ENCODE data around the gene TRA2A.
"Not testable (repeated sequence)": the region's sequence is repeated elsewhere in the genome, so short reads cannot be mapped to it uniquely, and the experiment has no call there.

Gene TRA2A

GRCh38 chr7:23533238-23533604 lies 1.4 kb upstream of the TRA2A start:
- Histone ChIP-seq H4K20me1 (peaks cover 31% of the 10 kb centered on the region), H3K4me3 (no peak overlapping the region), H3K9ac (no peak overlapping the region), H3K9me3 (no peaks in the 10 kb centered on the region), H3K27ac (no peak overlapping the region), H3K27me3 (no peaks in the 10 kb centered on the region), H3K36me3 (peaks cover 9% of the 10 kb centered on the region; the same call in 1 of the 2 replicates), H3K4me2 (peak overlapping the region; percentile 75; the same call in 1 of the 2 replicates), H3K4me1 (peaks cover 33% of the 10 kb centered on the region)
- no peak for TF ChIP-seq Cebpa-rat (IDR thresholded peaks at IDR 0.05)

DNA sequence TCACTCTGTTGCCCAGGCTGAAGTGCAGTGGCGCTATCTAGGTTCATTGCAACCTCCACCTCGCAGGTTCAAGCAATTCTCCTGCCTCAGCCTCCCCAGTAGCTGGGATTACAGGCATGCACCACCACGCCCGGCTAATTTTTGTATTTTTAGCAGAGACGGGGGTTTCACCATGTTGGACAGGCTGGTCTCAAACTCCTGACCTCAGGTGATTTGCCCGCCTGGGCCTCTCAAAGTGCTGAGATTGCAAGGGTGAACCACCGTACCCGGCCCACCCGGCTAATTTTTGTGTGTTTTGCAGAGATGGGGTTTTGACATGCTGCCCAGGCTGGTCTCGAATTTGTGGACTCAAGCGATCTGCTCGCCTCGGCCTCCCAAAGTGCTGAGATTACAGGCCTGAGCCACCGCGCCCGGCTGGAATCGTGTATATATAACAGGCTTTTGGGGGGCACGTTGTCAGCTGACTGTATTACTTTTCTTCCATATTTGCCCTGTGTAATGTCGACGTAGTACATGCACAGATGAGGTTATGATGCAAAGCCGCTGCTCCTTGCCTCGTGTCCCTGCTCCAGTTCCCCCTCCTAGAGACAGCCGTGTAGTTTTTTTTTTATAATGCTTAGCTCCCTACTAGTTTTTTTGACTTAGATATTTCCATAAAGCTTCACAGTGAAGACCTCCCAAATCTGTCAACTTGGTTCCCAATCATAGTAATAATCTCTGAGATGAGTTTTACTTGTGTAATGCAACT lies 883 bp upstream of the TRA2A start:
- TF ChIP-seq Cebpa-rat (IDR thresholded peaks at IDR 0.05): no peak
- Histone ChIP-seq H3K9ac (peak overlapping the region; percentile 99), H3K4me1 (peaks cover 39% of the 10 kb centered on the region), H3K4me2 (peak overlapping the region; percentile 75), H3K27me3 (no peaks in the 10 kb centered on the region), H3K27ac (peak overlapping the region; percentile 99), H3K9me3 (no peaks in the 10 kb centered on the region), H3K4me3 (peak overlapping the region; percentile 88), H3K36me3 (peaks cover 11% of the 10 kb centered on the region; the same call in 1 of the 2 replicates), H4K20me1 (peaks cover 37% of the 10 kb centered on the region)

GRCh38 chr7:23531050-23531793 lies 559 bp downstream of the TRA2A start:
- Histone ChIP-seq H3K9ac (peak overlapping the region; percentile 99), H4K20me1 (peaks cover 51% of the 10 kb centered on the region), H3K27me3 (no peaks in the 10 kb centered on the region), H3K9me3 (no peaks in the 10 kb centered on the region), H3K4me3 (peak overlapping the region; percentile 88), H3K27ac (peak overlapping the region; percentile 99), H3K4me1 (peaks cover 49% of the 10 kb centered on the region), H3K4me2 (peak overlapping the region; percentile 91), H3K36me3 (peaks cover 11% of the 10 kb centered on the region; the same call in 1 of the 2 replicates)
- no peak for TF ChIP-seq Cebpa-rat (IDR thresholded peaks at IDR 0.05)

DNA sequence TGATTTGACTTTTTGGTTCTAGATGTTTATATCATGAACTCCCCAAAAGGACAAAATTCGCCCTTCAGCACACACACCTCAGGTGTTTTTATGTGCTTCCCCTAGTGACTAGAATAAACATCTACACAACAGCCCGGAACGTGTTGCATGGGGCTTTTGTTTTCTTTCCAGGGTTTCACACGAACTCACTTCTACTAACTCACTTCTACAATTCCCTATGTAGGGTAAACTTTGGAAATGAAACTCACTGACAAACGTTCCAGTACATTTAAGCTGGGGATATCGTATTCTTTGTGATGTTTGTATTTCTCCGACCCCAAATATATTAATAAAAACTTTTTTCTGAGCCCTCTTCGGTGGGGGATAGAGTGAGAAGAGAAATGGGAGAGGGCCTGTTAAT lies 1.4 kb downstream of the TRA2A start:
- Histone ChIP-seq H3K27me3 (no peaks in the 10 kb centered on the region), H3K9me3 (no peaks in the 10 kb centered on the region), H3K4me2 (peak overlapping the region; percentile 91), H4K20me1 (peaks cover 59% of the 10 kb centered on the region), H3K4me1 (peaks cover 52% of the 10 kb centered on the region), H3K36me3 (peaks cover 17% of the 10 kb centered on the region), H3K4me3 (peak overlapping the region; percentile 88), H3K9ac (peak overlapping the region; percentile 99), H3K27ac (peak overlapping the region; percentile 99)
- TF ChIP-seq Cebpa-rat (IDR thresholded peaks at IDR 0.05): no peak

DNA sequence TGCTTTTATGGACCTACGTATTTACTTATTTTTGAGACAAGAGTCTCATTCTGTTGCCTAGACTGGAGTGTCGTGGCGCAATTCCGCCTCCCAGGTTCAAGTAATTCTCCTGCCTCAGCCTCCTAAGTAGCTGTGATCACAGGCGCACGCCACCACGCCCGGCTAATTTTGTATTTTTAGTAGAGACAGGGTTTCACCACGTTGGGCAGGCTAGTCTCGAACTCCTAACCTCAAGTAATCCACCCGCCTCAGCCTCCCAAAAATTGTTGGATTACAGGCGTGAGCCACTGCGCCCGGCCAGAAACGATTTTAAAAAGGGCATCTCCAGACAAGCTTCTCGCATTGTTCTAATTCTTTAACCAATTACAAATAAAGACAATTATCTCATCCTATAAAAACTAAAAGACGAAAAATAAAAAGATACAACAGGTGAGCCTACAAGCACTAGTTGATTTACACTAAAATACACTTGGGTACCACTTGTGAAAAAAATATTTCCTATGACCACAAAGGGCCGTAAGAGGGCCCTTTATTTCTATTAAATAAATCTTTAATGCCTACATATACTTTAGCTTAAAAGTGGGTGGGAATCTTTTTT lies 2.4 kb downstream of the TRA2A start:
- Histone ChIP-seq H4K20me1 (peaks cover 70% of the 10 kb centered on the region), H3K4me1 (peaks cover 56% of the 10 kb centered on the region), H3K9me3 (no peaks in the 10 kb centered on the region), H3K36me3 (peaks cover 18% of the 10 kb centered on the region), H3K9ac (peak overlapping the region; percentile 99), H3K27ac (no peak overlapping the region), H3K27me3 (no peaks in the 10 kb centered on the region), H3K4me3 (peak overlapping the region; percentile 88), H3K4me2 (peak overlapping the region; percentile 91)
- no peak for TF ChIP-seq Cebpa-rat (IDR thresholded peaks at IDR 0.05)

DNA sequence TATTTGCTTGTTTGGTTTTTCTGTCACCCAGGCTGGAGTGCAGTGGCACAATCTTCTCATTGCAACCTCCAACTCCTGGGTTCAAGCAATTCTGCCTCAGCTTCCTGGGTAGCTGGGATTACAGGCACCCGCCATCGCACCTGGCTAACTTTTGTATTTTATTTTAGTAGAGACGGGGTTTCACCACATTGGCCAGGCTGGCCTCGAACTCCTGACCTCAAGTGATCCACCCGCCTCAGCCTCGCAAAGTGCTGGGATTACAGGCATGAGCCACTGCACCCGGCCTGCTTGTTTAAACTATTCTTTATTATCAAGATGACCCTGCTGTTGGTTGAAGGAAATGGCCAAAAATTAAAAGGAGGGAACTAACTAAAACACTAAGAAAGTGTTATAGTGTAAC lies 6.2 kb downstream of the TRA2A start:
- not testable (repeated sequence) for H3K27ac ChIP-seq, H3K9ac ChIP-seq, H3K9me3 ChIP-seq, H3K27me3 ChIP-seq, H3K4me3 ChIP-seq
- Histone ChIP-seq H3K4me2 (peak overlapping the region; percentile 8; the same call in 1 of the 2 replicates), H3K4me1 (peaks cover 47% of the 10 kb centered on the region), H3K36me3 (peaks cover 36% of the 10 kb centered on the region), H4K20me1 (peaks cover 100% of the 10 kb centered on the region)

- Histone ChIP-seq H4K20me1 (peaks cover 100% of the 10 kb centered on the region), H3K9me3 (no peaks in the 10 kb centered on the region), H3K4me3 (no peak overlapping the region), H3K4me2 (no peak overlapping the region), H3K9ac (no peak overlapping the region), H3K27ac (no peak overlapping the region), H3K27me3 (no peaks in the 10 kb centered on the region), H3K4me1 (peaks cover 40% of the 10 kb centered on the region), H3K36me3 (peaks cover 46% of the 10 kb centered on the region)
- no peak for TF ChIP-seq Cebpa-rat (IDR thresholded peaks at IDR 0.05)
Observed at GRCh38 chr7:23524473-23524872, 7.3 kb downstream of the TRA2A start.

- H3K36me3 ChIP-seq: peaks cover 51% of the 10 kb centered on the region
- peaks cover 31% of the 10 kb centered on the region for H3K4me1 ChIP-seq
- H3K27ac ChIP-seq: no peak overlapping the region
- no peak overlapping the region for H3K4me3 ChIP-seq
- no peak overlapping the region for H3K9ac ChIP-seq
- H3K27me3 ChIP-seq: no peaks in the 10 kb centered on the region
- no peak overlapping the region for H3K4me2 ChIP-seq
- peaks cover 6% of the 10 kb centered on the region; the same call in 1 of the 2 replicates for H3K9me3 ChIP-seq
- TF ChIP-seq Cebpa-rat (IDR thresholded peaks at IDR 0.05): no peak
- H4K20me1 ChIP-seq: peaks cover 100% of the 10 kb centered on the region
Observed at GRCh38 chr7:23523486-23524075, 8.2 kb downstream of the TRA2A start.

GRCh38 chr7:23520582-23520981 lies 11.2 kb downstream of the TRA2A start:
- Histone ChIP-seq H3K4me3 (no peak overlapping the region), H3K27ac (no peak overlapping the region), H4K20me1 (peaks cover 100% of the 10 kb centered on the region), H3K9me3 (peaks cover 9% of the 10 kb centered on the region; the same call in 1 of the 2 replicates), H3K27me3 (no peaks in the 10 kb centered on the region), H3K9ac (no peak overlapping the region), H3K4me1 (0 out of 2 replicates have a peak, but pooled peaks cover 8% of the 10 kb centered on the region), H3K4me2 (no peak overlapping the region), H3K36me3 (peaks cover 71% of the 10 kb centered on the region)
- no peak for TF ChIP-seq Cebpa-rat (IDR thresholded peaks at IDR 0.05)
